GM21786 (cell line): ENCODE measurements around the gene NUDT4.

Experiments
- ATAC-seq: cut with Tn5 transposase; IDR thresholded peaks from one replicate; pipeline ENCODE4 v1.9.1; 2021; ENCODE audit not compliant: unreplicated experiment

NUDT4 gene

GRCh38 chr12:93377252-93378195 is at the start of gene NUDT4:
Gene NUDT4 (plus strand): TSS chr12:93377925. CDS start chr12:93378323, 398 bp downstream.
- ATAC-seq, result peak; percentile 65

GRCh38 chr12:93333054-93333453 is 44.7 kb upstream of the NUDT4 start:
- ATAC-seq, result no peak

GRCh38 chr12:93333828-93334227 is 43.9 kb upstream of the NUDT4 start:
- no peak for ATAC-seq

GRCh38 chr12:93335603-93336162 is 42.0 kb upstream of the NUDT4 start:
- ATAC-seq, result no peak

GRCh38 chr12:93336291-93336741 is 41.4 kb upstream of the NUDT4 start:
- no peak for ATAC-seq

GRCh38 chr12:93338598-93338997 is 39.1 kb upstream of the NUDT4 start:
- ATAC-seq, result no peak

- ATAC-seq, result no peak
Measured at GRCh38 chr12:93339695-93340094, 38.0 kb upstream of the NUDT4 start.

GRCh38 chr12:93341409-93342049 is 36.2 kb upstream of the NUDT4 start:
- ATAC-seq, result no peak

GRCh38 chr12:93347054-93347785 is 30.5 kb upstream of the NUDT4 start:
- no peak for ATAC-seq

- ATAC-seq, result no peak
Measured at GRCh38 chr12:93348575-93349435, 28.9 kb upstream of the NUDT4 start.

GRCh38 chr12:93351726-93352125 is 26.0 kb upstream of the NUDT4 start:
- no peak for ATAC-seq

- no peak for ATAC-seq
Measured at GRCh38 chr12:93352321-93352720, 25.4 kb upstream of the NUDT4 start.

GRCh38 chr12:93356214-93356613 is 21.5 kb upstream of the NUDT4 start:
- no peak for ATAC-seq

GRCh38 chr12:93358058-93358457 is 19.7 kb upstream of the NUDT4 start:
- peak; percentile 86 for ATAC-seq

GRCh38 chr12:93358821-93359220 is 18.9 kb upstream of the NUDT4 start:
- ATAC-seq, result no peak

GRCh38 chr12:93360688-93361087 is 17.0 kb upstream of the NUDT4 start:
- ATAC-seq, result no peak

GRCh38 chr12:93361151-93361919 is 16.4 kb upstream of the NUDT4 start:
- ATAC-seq, result no peak

GRCh38 chr12:93363841-93364297 is 13.9 kb upstream of the NUDT4 start:
- peak; percentile 69 for ATAC-seq
